Measurements from ENCODE around the gene ETFDH. TPM values are rescaled to one million over a fixed set of nuclear protein-coding genes. Genes with fewer than 3 reads are reported as not detected.

Gene ETFDH
- total and polyA plus RNA-seq, 10 of the 15 experiments (the other 5 are each of a cell fraction or from before 2014, with no cell fraction given), result 10.9 to 30.4 (median 20.6) TPM

GRCh38 chr4:158656439-158656838, 15.7 kb upstream of the ETFDH start:
- in situ Hi-C loops (cut with MboI) (no loop called here), intact Hi-C loops (cut with micrococcal nuclease; ENCODE audit: unreplicated experiment) (no loop called here)
- Histone ChIP-seq H3K4me2 (ENCODE audit: control insufficient read depth, insufficient read depth) (no peak overlapping the region), H3K79me2 (ENCODE audit: control insufficient read depth, insufficient read depth, low read length) (no peaks in the 10 kb centered on the region), H3K27me3 (replicated peaks in 1 of 2; ENCODE audit: control insufficient read depth in 2 of 2, insufficient read depth in 2 of 2, low read length in 1 of 2) (no peaks in the 10 kb centered on the region), H2AFZ (ENCODE audit: control insufficient read depth, low read depth, low read length) (no peak overlapping the region), H3K36me3 (ENCODE audit: control insufficient read depth in 2 of 2, insufficient read depth in 2 of 2, low read length in 1 of 2) (no peaks in the 10 kb centered on the region), H3K4me1 (ENCODE audit: control insufficient read depth, insufficient read depth, low read length) (no peaks in the 10 kb centered on the region), H3K27ac (ENCODE audit: control insufficient read depth, insufficient read depth) (no peak overlapping the region), H3K4me3 (no peak overlapping the region), H4K20me1 (ENCODE audit: control insufficient read depth, insufficient read depth) (no peaks in the 10 kb centered on the region), H3K9me3 (replicated peaks; ENCODE audit: control insufficient read depth, insufficient read depth, low read length) (no peaks in the 10 kb centered on the region), H3K9ac (ENCODE audit: control insufficient read depth, insufficient read depth, low read length) (no peak overlapping the region)
- DNase-seq (ENCODE audit: low read depth, low spot score) (no peak), FAIRE-seq (no peak), ATAC-seq (no peak)
- 54% methylated on average over 1 of the region's 1 CpG for WGBS (ENCODE audit: insufficient coverage, insufficient replicate concordance, low lambda C conversion rate, missing lambda C conversion rate)
- SMC1A ChIA-PET (ENCODE audit: uncharacterized antibody, unreplicated experiment), result no interaction called here
- TF ChIP-seq BCL11A (IDR thresholded peaks at IDR 0.05; ENCODE audit: low read depth, low read length), result no peak
- no peak for TF ChIP-seq GATAD2B (conservative IDR thresholded peaks at IDR 0.05; ENCODE audit: low read depth)
- TF ChIP-seq, protein P1, sequence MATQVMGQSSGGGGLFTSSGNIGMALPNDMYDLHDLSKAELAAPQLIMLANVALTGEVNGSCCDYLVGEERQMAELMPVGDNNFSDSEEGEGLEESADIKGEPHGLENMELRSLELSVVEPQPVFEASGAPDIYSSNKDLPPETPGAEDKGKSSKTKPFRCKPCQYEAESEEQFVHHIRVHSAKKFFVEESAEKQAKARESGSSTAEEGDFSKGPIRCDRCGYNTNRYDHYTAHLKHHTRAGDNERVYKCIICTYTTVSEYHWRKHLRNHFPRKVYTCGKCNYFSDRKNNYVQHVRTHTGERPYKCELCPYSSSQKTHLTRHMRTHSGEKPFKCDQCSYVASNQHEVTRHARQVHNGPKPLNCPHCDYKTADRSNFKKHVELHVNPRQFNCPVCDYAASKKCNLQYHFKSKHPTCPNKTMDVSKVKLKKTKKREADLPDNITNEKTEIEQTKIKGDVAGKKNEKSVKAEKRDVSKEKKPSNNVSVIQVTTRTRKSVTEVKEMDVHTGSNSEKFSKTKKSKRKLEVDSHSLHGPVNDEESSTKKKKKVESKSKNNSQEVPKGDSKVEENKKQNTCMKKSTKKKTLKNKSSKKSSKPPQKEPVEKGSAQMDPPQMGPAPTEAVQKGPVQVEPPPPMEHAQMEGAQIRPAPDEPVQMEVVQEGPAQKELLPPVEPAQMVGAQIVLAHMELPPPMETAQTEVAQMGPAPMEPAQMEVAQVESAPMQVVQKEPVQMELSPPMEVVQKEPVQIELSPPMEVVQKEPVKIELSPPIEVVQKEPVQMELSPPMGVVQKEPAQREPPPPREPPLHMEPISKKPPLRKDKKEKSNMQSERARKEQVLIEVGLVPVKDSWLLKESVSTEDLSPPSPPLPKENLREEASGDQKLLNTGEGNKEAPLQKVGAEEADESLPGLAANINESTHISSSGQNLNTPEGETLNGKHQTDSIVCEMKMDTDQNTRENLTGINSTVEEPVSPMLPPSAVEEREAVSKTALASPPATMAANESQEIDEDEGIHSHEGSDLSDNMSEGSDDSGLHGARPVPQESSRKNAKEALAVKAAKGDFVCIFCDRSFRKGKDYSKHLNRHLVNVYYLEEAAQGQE (IDR thresholded peaks at IDR 0.05; ENCODE audit: low read depth, low read length), result no peak
- no peak for TF ChIP-seq BHLHE40 (IDR thresholded peaks at IDR 0.05; ENCODE audit: borderline replicate concordance in 1 of 2, low read depth in 2 of 2, low read length in 1 of 2)
- no peak for TF ChIP-seq NR2C1 (IDR thresholded peaks at IDR 0.05)
- CTCF ChIA-PET, result interaction anchor here (1.7 kb wide), 1 partner anchor 8 kb away, joined by 4 read pairs; no protein-coding TSS in a partner anchor
- POLR2A ChIA-PET, result interaction anchor here (1.0 kb wide), 1 partner anchor 25 kb away, joined by 3 read pairs; no protein-coding TSS in a partner anchor
- BruUV-seq (replicated peaks), result no TSS peak
- RAD21 ChIA-PET (ENCODE audit: unreplicated experiment), result no interaction called here

Measured in GM12878 (cell line).